Activated naive CD8-positive, alpha-beta T cell treated with anti-CD3 and anti-CD28 coated beads, Interleukin-2, amount 50 U/mL, for 16 hours (primary cell): ENCODE data around the gene MTMR11.
A peak's percentile ranks its signal among the peaks of the same experiment; 100 is the strongest.
"Not testable (repeated sequence)": the region's sequence is repeated elsewhere in the genome, so short reads cannot be mapped to it uniquely, and the experiment has no call there.

Source experiments
- DNase-seq: peaks from one replicate; pipeline ENCODE4 v3.0.0-alpha.2; 2020; ENCODE audit warnings: low read depth, low spot score

Gene MTMR11

GRCh38 chr1:149899460-149900284 lies 37.0 kb downstream of the MTMR11 start, which contains the start of gene BOLA1:
Gene BOLA1, plus strand, starts transcription at chr1:149899568. Its CDS starts 492 bp downstream, at chr1:149900060.
- DNase-seq = peak; percentile 55

- DNase-seq = no peak
These were observed 40.1 kb downstream of the MTMR11 start for GRCh38 chr1:149896575-149896974.

- DNase-seq = no peak
These were observed 47.7 kb downstream of the MTMR11 start for GRCh38 chr1:149888999-149889289.

DNA sequence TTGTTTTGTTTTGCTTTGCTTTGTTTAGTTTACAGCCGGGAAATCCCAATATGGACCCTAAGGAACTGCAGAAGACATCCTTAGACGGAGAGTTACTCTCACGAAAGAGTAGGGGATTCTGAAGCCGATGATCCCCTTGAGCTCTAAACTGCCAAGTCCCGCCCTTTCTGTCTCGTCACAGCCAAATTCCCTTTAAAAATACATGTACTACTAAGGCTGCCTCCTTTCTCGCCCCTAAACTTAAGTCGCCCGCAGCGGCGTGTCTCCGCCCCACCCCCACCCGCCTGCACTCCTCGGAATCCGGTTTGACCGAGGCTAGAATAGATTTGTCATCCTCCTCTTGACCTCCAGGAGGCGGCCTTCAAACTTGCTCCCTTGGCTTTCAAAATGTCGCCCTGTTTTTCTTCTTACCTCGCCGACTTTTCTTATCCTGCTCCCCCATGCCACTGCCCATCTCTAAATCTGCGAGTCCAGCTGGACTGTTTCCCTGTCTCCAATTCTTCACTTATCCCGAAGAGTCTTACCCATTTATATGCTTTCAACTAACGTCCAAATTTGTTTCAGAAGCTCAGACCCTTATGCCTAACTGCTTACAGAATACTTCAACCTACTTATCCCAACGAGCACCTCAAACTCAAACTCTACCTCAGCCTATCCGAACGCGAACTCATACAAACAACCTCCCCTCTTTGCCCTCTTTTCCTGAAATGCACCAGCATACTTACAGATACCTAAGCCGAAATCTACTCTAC lies 48.3 kb downstream of the MTMR11 start:
- DNase-seq = peak; percentile 38

- DNase-seq = no peak
These were observed 49.0 kb downstream of the MTMR11 start for GRCh38 chr1:149887456-149888246.

DNA sequence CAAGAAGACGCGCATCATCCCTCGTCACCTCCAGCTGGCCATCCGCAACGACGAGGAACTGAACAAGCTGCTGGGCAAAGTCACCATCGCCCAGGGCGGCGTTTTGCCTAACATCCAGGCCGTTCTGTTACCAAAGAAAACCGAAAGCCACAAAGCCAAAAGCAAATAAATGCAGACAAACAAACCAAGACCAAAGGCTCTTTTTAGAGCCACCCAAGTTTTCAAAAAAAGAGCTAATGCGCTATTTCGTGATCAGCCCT lies 49.6 kb downstream of the MTMR11 start:
- DNase-seq = not testable (repeated sequence)

DNA sequence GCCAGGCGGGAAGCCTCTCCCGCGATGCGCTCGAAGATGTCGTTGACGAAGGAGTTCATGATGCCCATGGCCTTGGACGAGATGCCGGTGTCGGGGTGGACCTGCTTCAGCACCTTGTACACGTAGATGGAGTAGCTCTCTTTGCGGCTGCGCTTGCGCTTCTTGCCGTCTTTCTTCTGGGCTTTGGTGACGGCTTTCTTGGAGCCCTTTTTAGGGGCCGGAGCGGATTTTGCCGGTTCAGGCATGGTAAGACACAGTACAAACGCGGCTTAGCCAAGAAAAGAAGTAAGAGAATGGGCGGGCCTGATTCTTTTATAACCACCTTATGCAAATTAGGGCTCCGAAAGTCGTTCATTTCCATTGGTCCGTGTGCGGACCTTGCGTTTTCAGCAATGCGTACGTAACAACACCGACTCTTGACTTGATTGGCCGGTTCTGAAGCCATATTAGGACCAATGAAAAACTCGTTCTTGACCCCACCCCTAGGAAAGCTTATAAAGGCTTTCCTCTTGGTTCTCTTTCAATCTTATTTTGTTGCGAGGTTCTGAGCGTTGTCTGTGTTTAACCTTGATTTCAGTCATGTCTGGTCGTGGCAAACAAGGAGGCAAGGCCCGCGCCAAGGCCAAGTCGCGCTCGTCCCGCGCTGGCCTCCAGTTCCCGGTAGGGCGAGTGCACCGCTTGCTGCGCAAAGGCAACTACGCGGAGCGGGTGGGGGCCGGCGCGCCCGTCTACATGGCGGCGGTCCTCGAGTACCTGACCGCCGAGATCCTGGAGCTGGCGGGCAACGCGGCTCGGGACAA lies 50.1 kb downstream of the MTMR11 start:
- peak; percentile 65 for DNase-seq

DNA sequence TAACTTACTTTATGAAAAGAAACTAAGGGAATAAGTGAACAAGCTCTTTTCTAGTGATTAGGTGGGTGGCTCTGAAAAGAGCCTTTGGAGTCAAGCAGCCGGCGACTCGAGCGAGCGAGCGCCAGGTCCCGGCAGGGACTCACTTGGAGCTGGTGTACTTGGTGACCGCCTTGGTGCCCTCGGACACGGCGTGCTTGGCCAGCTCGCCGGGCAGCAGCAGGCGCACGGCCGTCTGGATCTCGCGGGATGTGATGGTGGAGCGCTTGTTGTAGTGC lies 50.6 kb downstream of the MTMR11 start:
- DNase-seq = not testable (repeated sequence)

DNA sequence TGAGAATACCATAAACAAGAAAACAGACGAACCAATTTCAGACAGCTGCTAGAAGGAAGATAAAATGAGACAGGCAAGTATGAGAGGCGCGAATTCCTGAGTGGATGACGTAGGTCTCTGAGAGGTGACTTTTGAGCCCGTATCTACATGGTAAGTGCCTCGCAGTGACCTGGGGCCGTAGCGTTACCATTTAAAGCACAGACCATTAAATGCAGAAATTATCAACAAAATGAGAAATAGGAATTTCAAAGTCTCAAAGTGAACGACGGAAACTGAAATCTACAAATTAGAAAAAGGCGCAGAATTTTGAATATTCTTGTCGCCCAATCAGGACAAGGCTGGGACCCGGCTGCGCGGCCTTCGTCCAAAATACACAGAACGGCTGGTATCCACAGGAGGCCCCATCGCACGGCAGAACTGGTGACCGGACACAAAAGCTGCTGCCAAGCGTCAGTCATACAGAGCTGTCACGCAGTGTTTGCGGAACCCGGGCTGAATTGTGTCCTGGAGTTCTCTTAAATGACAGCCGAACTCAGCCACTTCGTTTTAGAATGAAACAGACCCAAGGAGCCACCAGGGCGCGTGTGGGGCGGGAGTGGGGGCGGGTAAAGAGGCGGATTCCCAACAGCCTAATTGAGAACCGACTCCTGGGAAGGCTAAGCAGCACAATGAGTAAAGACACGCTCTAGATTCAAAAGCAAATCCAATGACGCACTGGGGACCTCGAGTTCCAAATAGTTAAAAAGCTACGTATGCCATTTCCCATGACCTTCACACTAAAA lies 51.1 kb downstream of the MTMR11 start:
- DNase-seq = no peak

DNA sequence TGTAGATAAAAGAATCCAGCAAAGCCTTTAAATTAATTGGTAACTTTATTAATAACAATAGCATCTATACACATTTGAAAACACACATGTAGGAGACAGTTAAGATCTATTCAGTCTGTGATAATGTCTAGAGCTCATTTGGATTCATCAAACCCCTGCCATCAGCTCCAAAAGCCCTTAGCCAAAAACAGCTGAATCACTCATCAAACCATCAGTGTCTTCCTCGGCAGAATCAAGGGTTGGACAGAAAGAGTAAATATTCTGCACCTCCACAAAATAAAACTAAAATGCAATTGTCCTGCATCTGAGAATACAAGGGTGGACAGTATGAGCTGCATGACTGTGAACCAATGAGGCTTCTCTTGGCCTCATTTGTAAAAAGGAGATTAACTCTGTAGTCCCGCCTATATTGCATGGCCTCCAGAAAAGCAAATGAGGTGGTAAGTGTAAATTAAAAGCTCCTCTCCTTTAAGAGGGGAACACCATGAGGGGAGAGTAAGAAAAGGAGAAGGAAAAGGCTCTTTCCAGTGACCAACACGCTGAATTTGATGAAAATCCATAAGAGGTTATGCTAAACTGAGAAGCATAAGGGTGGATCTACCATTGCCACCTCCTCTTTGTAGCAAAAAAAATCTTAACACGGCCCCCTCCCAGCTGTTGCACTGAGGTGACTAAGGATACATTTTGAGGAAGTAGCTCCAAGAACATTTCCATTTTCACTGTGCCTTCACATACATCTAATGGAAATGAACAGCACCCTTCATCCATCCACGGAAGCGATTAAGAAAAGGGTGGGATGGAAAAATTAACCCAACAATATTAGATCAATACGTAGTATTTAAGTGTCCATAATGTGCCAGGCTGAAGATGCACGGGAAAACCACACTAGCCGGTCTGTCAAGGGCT lies 52.0 kb downstream of the MTMR11 start:
- DNase-seq = no peak

GRCh38 chr1:149883598-149884247 lies 53.0 kb downstream of the MTMR11 start:
- DNase-seq = no peak

DNA sequence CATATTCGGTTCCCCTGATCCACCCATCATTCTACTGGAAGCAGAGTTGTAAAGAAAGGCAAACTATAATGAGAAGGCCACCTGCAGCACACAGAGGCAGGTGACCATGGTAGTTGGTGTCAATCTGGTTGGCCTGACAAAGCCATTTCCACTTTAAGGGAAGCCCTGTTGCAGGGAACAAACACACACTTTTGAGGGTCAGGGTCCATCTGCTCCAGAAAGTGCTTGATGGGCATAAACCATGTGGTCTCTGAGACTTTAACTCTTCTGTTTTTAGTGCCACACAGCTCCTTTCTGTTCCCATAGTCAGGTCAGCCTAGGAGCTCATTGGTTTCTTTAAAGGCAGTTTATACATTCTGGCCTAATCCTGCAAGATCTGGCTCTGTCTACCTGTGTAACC lies 54.8 kb downstream of the MTMR11 start:
- DNase-seq = no peak

- DNase-seq = no peak
These were observed 57.1 kb downstream of the MTMR11 start for GRCh38 chr1:149879556-149879955.
